ENCODE data around the gene FHL1. TPM values are rescaled to one million over a fixed set of nuclear protein-coding genes. Genes with fewer than 3 reads are reported as not detected.

Gene FHL1
- total and polyA plus RNA-seq, 4 donors: 8.8 to 20.2 (median 15.0) TPM

- no peak for TF ChIP-seq GABPA (IDR thresholded peaks at IDR 0.05 in 1 of 2, conservative IDR thresholded peaks at IDR 0.05 in 1 of 2)
- TF ChIP-seq MAX (IDR thresholded peaks at IDR 0.05): no peak
- no peak for TF ChIP-seq SP1 (IDR thresholded peaks at IDR 0.05)
- no peaks in the 10 kb centered on the region for H3K27me3 ChIP-seq (ENCODE audit: control insufficient read depth in 4 of 4, insufficient read depth in 4 of 4, low read length in 3 of 4)
- peaks cover 1 to 5% (median 2%) of the 10 kb centered on the region in 4 donors for H3K4me1 ChIP-seq (ENCODE audit: control insufficient read depth in 4 of 4, insufficient read depth in 4 of 4, low read length in 3 of 4)
- H3K36me3 ChIP-seq (ENCODE audit: control insufficient read depth in 4 of 4, insufficient read depth in 3 of 4, low read depth in 1 of 4, low read length in 3 of 4): no peaks in the 10 kb centered on the region
- no peak overlapping the region for H3K27ac ChIP-seq (ENCODE audit: low read depth in 1 of 2, low read length in 2 of 2)
- H3K9ac ChIP-seq (ENCODE audit: low read depth in 1 of 2, low read length in 2 of 2): no peak overlapping the region
- H3K4me3 ChIP-seq (ENCODE audit: low read depth in 1 of 3, low read length in 3 of 3): no peak overlapping the region
- H3K9me3 ChIP-seq (ENCODE audit: control insufficient read depth in 4 of 4, low read length in 3 of 4): no peaks in the 10 kb centered on the region
- DNase-seq (ENCODE audit: low spot score): no peak
Observed at GRCh38 chrX:136198010-136198409, 50.7 kb downstream of the FHL1 start.

GRCh38 chrX:136198678-136199243 is 51.4 kb downstream of the FHL1 start:
- no peak overlapping the region for H3K27ac ChIP-seq (ENCODE audit: low read depth in 1 of 2, low read length in 2 of 2)
- no peak overlapping the region for H3K4me3 ChIP-seq (ENCODE audit: low read depth in 1 of 3, low read length in 3 of 3)
- 93% methylated on average over 6 of the region's 6 CpGs for WGBS
- no peak overlapping the region for H3K9ac ChIP-seq (ENCODE audit: low read depth in 1 of 2, low read length in 2 of 2)
- DNase-seq (ENCODE audit: low spot score): no peak
- no peaks in the 10 kb centered on the region for H3K9me3 ChIP-seq (ENCODE audit: control insufficient read depth in 4 of 4, low read length in 3 of 4)
- no peaks in the 10 kb centered on the region for H3K36me3 ChIP-seq (ENCODE audit: control insufficient read depth in 4 of 4, insufficient read depth in 3 of 4, low read depth in 1 of 4, low read length in 3 of 4)
- no peaks in the 10 kb centered on the region for H3K27me3 ChIP-seq (ENCODE audit: control insufficient read depth in 4 of 4, insufficient read depth in 4 of 4, low read length in 3 of 4)
- H3K4me1 ChIP-seq (ENCODE audit: control insufficient read depth in 4 of 4, insufficient read depth in 4 of 4, low read length in 3 of 4): peaks cover 1 to 3% (median 2%) of the 10 kb centered on the region in 4 donors
- TF ChIP-seq RXRA (IDR thresholded peaks at IDR 0.05) (no peak), EGR1 (IDR thresholded peaks at IDR 0.05; ENCODE audit: low read depth in 2 of 2) (no peak), NR2F2 (IDR thresholded peaks at IDR 0.05) (no peak), SP1 (IDR thresholded peaks at IDR 0.05) (no peak), FOXA2 (IDR thresholded peaks at IDR 0.05) (no peak), FOXA1 (IDR thresholded peaks at IDR 0.05) (no peak), HNF4G (IDR thresholded peaks at IDR 0.05) (no peak), CTCF (IDR thresholded peaks at IDR 0.05; ENCODE audit: low read depth, low read length, missing input control) (no peak), GABPA (IDR thresholded peaks at IDR 0.05 in 1 of 2, conservative IDR thresholded peaks at IDR 0.05 in 1 of 2) (no peak), YY1 (IDR thresholded peaks at IDR 0.05) (no peak), TAF1 (conservative IDR thresholded peaks at IDR 0.05) (no peak), ZBTB33 (IDR thresholded peaks at IDR 0.05) (no peak), RAD21 (IDR thresholded peaks at IDR 0.05) (no peak)

DNA sequence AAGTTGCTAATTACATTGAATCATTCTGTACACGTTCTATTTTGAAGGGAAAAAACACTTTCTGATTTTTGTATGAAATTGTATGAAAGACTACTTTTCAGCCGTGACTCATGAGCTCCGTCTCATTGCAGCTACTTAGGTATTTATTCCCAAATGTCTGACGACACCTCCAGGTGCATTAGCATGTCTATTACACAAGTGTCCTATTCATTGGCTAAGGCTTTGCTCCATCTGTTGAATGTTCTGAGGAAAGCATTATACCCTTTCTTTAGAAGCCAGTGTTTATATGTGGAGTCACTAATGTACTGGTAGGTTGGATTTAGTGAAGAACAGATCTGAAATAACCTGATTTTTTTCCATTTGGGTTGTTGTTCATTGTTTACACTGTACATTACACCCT is 52.0 kb downstream of the FHL1 start:
- Histone ChIP-seq H3K9me3 (ENCODE audit: control insufficient read depth in 4 of 4, low read length in 3 of 4) (no peaks in the 10 kb centered on the region), H3K4me3 (ENCODE audit: low read depth in 1 of 3, low read length in 3 of 3) (no peak overlapping the region), H3K4me1 (ENCODE audit: control insufficient read depth in 4 of 4, insufficient read depth in 4 of 4, low read length in 3 of 4) (peaks cover 0 to 3% (median 2%) of the 10 kb centered on the region in 4 donors), H3K9ac (ENCODE audit: low read depth in 1 of 2, low read length in 2 of 2) (no peak overlapping the region), H3K36me3 (ENCODE audit: control insufficient read depth in 4 of 4, insufficient read depth in 3 of 4, low read depth in 1 of 4, low read length in 3 of 4) (no peaks in the 10 kb centered on the region), H3K27ac (ENCODE audit: low read depth in 1 of 2, low read length in 2 of 2) (no peak overlapping the region), H3K27me3 (ENCODE audit: control insufficient read depth in 4 of 4, insufficient read depth in 4 of 4, low read length in 3 of 4) (no peaks in the 10 kb centered on the region)
- DNase-seq (ENCODE audit: low spot score): no peak
- WGBS: 91% methylated on average over 4 of the region's 4 CpGs
- TF ChIP-seq HNF4A (conservative IDR thresholded peaks at IDR 0.05): no peak
- no peak for TF ChIP-seq RXRA (IDR thresholded peaks at IDR 0.05)
- no peak for TF ChIP-seq HNF4G (IDR thresholded peaks at IDR 0.05)
- TF ChIP-seq, protein P1, sequence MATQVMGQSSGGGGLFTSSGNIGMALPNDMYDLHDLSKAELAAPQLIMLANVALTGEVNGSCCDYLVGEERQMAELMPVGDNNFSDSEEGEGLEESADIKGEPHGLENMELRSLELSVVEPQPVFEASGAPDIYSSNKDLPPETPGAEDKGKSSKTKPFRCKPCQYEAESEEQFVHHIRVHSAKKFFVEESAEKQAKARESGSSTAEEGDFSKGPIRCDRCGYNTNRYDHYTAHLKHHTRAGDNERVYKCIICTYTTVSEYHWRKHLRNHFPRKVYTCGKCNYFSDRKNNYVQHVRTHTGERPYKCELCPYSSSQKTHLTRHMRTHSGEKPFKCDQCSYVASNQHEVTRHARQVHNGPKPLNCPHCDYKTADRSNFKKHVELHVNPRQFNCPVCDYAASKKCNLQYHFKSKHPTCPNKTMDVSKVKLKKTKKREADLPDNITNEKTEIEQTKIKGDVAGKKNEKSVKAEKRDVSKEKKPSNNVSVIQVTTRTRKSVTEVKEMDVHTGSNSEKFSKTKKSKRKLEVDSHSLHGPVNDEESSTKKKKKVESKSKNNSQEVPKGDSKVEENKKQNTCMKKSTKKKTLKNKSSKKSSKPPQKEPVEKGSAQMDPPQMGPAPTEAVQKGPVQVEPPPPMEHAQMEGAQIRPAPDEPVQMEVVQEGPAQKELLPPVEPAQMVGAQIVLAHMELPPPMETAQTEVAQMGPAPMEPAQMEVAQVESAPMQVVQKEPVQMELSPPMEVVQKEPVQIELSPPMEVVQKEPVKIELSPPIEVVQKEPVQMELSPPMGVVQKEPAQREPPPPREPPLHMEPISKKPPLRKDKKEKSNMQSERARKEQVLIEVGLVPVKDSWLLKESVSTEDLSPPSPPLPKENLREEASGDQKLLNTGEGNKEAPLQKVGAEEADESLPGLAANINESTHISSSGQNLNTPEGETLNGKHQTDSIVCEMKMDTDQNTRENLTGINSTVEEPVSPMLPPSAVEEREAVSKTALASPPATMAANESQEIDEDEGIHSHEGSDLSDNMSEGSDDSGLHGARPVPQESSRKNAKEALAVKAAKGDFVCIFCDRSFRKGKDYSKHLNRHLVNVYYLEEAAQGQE (IDR thresholded peaks at IDR 0.05): no peak
- no peak for TF ChIP-seq TAF1 (conservative IDR thresholded peaks at IDR 0.05)
- TF ChIP-seq JUND (IDR thresholded peaks at IDR 0.05): no peak
- TF ChIP-seq RAD21 (IDR thresholded peaks at IDR 0.05): no peak
- TF ChIP-seq ATF3 (IDR thresholded peaks at IDR 0.05): no peak
- no peak for TF ChIP-seq EGR1 (IDR thresholded peaks at IDR 0.05; ENCODE audit: low read depth in 2 of 2)
- TF ChIP-seq NR2F2 (IDR thresholded peaks at IDR 0.05): no peak
- no peak for TF ChIP-seq CTCF (IDR thresholded peaks at IDR 0.05; ENCODE audit: low read depth, low read length, missing input control)
- TF ChIP-seq GABPA (IDR thresholded peaks at IDR 0.05 in 1 of 2, conservative IDR thresholded peaks at IDR 0.05 in 1 of 2): no peak
